DMS 273 (cell line): ENCODE measurements around the gene EGR1.
"Not testable (repeated sequence)": the region's sequence is repeated elsewhere in the genome, so short reads cannot be mapped to it uniquely, and the experiment has no call there.

Experiments
- DNase-seq: peaks from one replicate; lab custom pipeline; 2025; ENCODE audit not compliant: unreplicated experiment; lab: John Stamatoyannopoulos, UW

The EGR1 gene

GRCh38 chr5:138506370-138507306 is 41.4 kb downstream of the EGR1 start:
- peak; percentile 26 for DNase-seq

DNA sequence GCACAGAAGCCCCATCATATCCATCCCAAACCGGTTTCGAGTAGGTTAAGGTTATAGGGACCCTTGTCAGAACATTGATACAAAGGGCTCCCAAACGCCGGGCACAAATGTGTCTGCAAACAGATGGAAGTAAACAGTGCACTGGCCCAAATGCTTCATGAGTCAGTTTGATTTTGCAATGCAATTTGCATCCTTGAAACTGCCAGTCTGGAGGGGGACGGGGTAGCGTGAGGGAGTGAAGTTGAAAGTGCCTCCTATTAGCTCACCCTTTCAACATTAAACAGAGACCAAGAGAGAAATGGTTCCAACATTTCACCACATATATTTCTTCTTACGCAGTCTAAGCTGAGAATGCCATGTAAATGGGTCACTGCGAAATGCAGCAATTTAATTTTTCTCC is 42.2 kb downstream of the EGR1 start:
- DNase-seq = not testable (repeated sequence)

DNA sequence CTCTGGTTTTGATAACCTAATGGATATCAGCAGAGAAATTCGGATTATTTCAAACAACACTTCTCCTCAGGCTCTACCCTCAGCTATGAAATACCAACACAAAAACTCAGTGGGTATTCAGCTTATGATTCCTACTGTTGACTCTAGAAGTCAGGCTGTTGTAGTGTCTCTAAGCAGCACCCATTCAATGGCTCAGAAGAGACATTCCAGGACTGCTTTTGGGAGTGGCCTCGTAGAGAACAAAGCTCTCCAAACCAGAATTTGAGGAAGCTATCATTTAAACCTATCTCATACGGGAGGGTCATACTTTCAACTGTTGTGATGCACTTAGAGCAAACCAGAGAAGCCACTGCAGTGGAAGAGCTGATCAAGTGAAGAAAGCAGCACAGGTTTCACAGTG is 43.7 kb downstream of the EGR1 start:
- DNase-seq = no peak

DNA sequence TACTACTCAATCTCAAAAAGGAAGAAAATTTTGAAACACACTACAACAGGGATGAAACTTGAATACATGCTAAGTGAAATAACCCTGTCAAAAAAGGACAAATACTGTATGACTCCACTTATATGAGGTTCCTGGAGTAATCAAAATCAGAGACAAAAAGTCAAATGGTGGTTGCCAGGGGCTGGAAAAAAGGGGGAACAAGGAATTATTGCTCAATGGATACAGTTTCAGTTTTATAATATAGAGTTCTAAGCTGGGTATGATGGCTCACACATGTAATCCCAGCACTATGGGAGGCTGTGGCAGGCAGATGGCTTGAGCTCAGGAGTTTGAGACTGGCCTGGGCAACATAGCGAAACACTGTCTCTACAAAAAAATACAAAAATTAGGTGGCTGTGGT is 48.7 kb downstream of the EGR1 start:
- DNase-seq = no peak

DNA sequence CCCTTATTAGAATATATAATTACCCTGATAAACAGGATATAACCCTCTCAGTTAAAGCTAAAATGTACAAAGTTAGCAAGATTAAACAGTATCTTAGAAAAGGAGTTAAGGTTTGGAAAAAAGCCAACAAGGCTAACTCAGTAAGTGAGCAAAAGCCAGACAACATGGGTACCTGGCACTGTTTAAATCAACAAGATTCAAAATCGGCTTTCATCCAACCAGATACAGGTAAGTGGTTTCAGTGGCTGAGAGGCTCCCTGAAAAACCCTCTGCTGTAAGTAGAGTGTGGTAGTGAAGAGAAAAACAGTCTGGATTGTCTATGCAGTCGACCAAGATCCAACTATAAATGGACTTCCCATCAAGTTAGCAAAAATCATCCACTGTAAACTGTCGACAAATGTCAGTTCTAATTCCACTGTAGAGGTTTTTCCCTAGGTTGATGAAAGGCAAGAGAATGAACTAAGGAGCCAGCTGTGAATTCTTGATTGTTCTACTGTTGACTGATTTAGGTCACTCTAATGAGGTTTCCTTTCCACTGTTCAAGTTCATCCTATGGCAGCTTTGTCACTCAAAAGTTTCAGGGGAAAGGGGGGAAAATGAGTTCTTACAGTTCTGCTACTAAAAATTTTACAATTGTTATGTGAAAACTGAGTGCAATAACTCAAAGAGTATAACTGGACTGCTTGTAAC is 50.4 kb downstream of the EGR1 start:
- DNase-seq = no peak

DNA sequence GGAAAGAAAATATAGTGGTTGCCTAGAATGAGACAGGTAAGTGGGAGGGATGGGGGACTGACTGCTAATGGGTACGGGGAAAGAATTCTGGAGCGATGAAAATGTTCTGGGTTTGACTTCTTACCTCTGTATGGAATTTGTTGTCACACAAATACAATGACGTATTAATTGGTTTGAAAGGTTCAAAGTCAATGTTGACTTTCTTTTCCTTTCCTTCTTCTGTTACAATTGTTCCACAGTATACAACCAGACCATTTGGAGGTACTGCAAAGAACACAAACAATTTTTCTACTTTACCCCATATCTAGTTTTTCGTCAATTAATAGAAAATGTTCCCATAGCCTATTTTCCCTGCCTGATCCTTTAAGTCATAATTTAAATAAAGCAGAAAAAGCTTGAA is 52.2 kb downstream of the EGR1 start:
- no peak for DNase-seq
